Endothelial cell of umbilical vein (primary cell): ENCODE results near the gene RPS14. TPM values are rescaled to one million over a fixed set of nuclear protein-coding genes. Genes with fewer than 3 reads are reported as not detected.
"Not testable (repeated sequence)": the region's sequence is repeated elsewhere in the genome, so short reads cannot be mapped to it uniquely, and the experiment has no call there.

ENCODE experiments used
- BruUV-seq: library from RNA; stranded (reverse); fragments of 400-500 nt; replicated peaks from 2 replicates; lab custom pipeline; 2021; lab: Mats Ljungman, UMichigan
- CTCF ChIA-PET: fragments of 300-600, 350-600 bp; sonication (Branson Sonifier 250); formaldehyde crosslinking; loops from one replicate; lab custom pipeline; 2021; ENCODE audit warnings: antibody characterized with exemption, inconsistent platforms; lab: Charles Lee
- POLR2A ChIA-PET: fragments of 300-600, 350-600 bp; sonication (Branson Sonifier 250); formaldehyde crosslinking; loops from one replicate; lab custom pipeline; 2021; ENCODE audit warnings: antibody characterized with exemption, inconsistent platforms; lab: Charles Lee
- DNase-seq: peaks from one replicate; pipeline ENCODE4 v3.0.0-alpha.2; 2011; ENCODE audit warnings: low read depth, low spot score
- FAIRE-seq: peaks from 2 replicates; lab custom pipeline; 2011; peaks lifted over from hg19 to GRCh38; lab: Jason Lieb, UNC
- H2AFZ ChIP-seq: 2 replicates; pipeline ENCODE4 v1.6.0; 2012; ENCODE audit warnings: low read depth, low read length, control low read depth, inconsistent platforms
- H3K27ac ChIP-seq: 2 replicates; pipeline ENCODE4 v1.5.1; 2011; ENCODE audit warnings: low read depth, mild to moderate bottlenecking, control low read depth, low read length, moderate library complexity; ENCODE audit not compliant: insufficient read depth
- H3K27me3 ChIP-seq, 2 experiments: 2 replicates each; pipeline versions ENCODE4 v1.6.0 to v1.6.1; 2011; ENCODE audit warnings: low read length in 2 of 2, mixed read lengths in 1 of 2; ENCODE audit not compliant: control insufficient read depth in 2 of 2, insufficient read depth in 2 of 2
- H3K36me3 ChIP-seq, 2 experiments: 2 replicates in 1 of 2; 3 replicates in 1 of 2; pipeline ENCODE4 v1.5.1; 2011; ENCODE audit warnings: low read length in 2 of 2, mild to moderate bottlenecking in 1 of 2, moderate library complexity in 1 of 2; ENCODE audit not compliant: control insufficient read depth in 2 of 2, insufficient read depth in 2 of 2; ENCODE audit errors: extremely low read depth in 1 of 2
- H3K4me1 ChIP-seq: 3 replicates; pipeline ENCODE4 v1.5.1; 2011; ENCODE audit warnings: mild to moderate bottlenecking, low read length; ENCODE audit not compliant: control insufficient read depth, insufficient read depth; ENCODE audit errors: extremely low read depth
- H3K4me2 ChIP-seq: 2 replicates; pipeline ENCODE4 v1.6.1; 2011; ENCODE audit warnings: low read length, control low read depth, mixed read lengths; ENCODE audit not compliant: insufficient read depth
- H3K4me3 ChIP-seq, 3 experiments: fragments of 200-600 bp in 1 of 3; sonication (generic), shearing (Covaris generic) in 1 of 3; replicated peaks in 1 of 3; 2 replicates each; pipeline ENCODE4 v1.5.1; 2011 to 2016; ENCODE audit warnings: control low read depth in 3 of 3, low read length in 3 of 3, mild to moderate bottlenecking in 2 of 3, inconsistent platforms in 1 of 3, low read depth in 1 of 3, moderate library complexity in 1 of 3; ENCODE audit not compliant: insufficient read depth in 1 of 3
- H3K79me2 ChIP-seq: 2 replicates; pipeline ENCODE4 v1.6.0; 2012; ENCODE audit warnings: low read length, inconsistent platforms; ENCODE audit not compliant: control insufficient read depth, insufficient read depth
- H3K9ac ChIP-seq: replicated peaks from 2 replicates; pipeline ENCODE3; 2011; ENCODE audit warnings: low read length, control low read depth; ENCODE audit not compliant: insufficient read depth; ENCODE audit errors: extremely low read depth
- H3K9me1 ChIP-seq: replicated peaks from 3 replicates; pipeline ENCODE4 v1.6.0; 2011; ENCODE audit warnings: mild to moderate bottlenecking, low read length; ENCODE audit not compliant: control insufficient read depth, insufficient read depth; ENCODE audit errors: extremely low read depth
- H3K9me3 ChIP-seq: replicated peaks from 2 replicates; pipeline ENCODE4 v1.5.1; 2012; ENCODE audit warnings: low read length, inconsistent platforms; ENCODE audit not compliant: control insufficient read depth, insufficient read depth
- H4K20me1 ChIP-seq: replicated peaks from 2 replicates; pipeline ENCODE3; 2011; ENCODE audit warnings: mild to moderate bottlenecking, low read length; ENCODE audit not compliant: control insufficient read depth, insufficient read depth; ENCODE audit errors: extremely low read depth
- EZH2 ChIP-seq: IDR thresholded peaks from 2 replicates; pipeline ENCODE4 v1.6.1; 2012; ENCODE audit warnings: borderline replicate concordance, low read depth, mild to moderate bottlenecking, moderate library complexity, low read length, inconsistent platforms; ENCODE audit not compliant: severe bottlenecking
- FOS ChIP-seq: IDR thresholded peaks from 2 replicates; pipeline ENCODE4 v1.6.1; 2011; ENCODE audit warnings: mild to moderate bottlenecking, low read length, moderate library complexity, borderline replicate concordance; ENCODE audit not compliant: insufficient read depth
- GATA2 ChIP-seq: IDR thresholded peaks from 2 replicates; pipeline ENCODE4 v1.7.0; 2011; ENCODE audit warnings: low read depth, mild to moderate bottlenecking, moderate library complexity, mixed read lengths, low read length; ENCODE audit not compliant: insufficient read length, insufficient read depth
- JUN ChIP-seq: IDR thresholded peaks from 2 replicates; pipeline ENCODE4 v1.6.1; 2011; ENCODE audit warnings: borderline replicate concordance, low read depth; ENCODE audit not compliant: insufficient read length, insufficient read depth
- MAX ChIP-seq: IDR thresholded peaks from 2 replicates; pipeline ENCODE4 v1.6.1; 2011; ENCODE audit not compliant: insufficient read depth, insufficient read length
- MYC ChIP-seq: IDR thresholded peaks from one replicate; pipeline ENCODE4 v1.6.1; 2011; ENCODE audit warnings: mild to moderate bottlenecking, low read depth, low read length
- POLR2A ChIP-seq: IDR thresholded peaks from 2 replicates; pipeline ENCODE4 v1.6.1; 2012; ENCODE audit warnings: low read depth, mild to moderate bottlenecking, control low read depth, low read length
- POLR2AphosphoS5 ChIP-seq: IDR thresholded peaks from 2 replicates; pipeline ENCODE4 v1.6.1; 2012; ENCODE audit warnings: low read depth, mild to moderate bottlenecking, control low read depth, low read length, moderate library complexity; ENCODE audit not compliant: insufficient read depth
- dilution Hi-C: fragments of 300-500 bp; cut with MboI; formaldehyde crosslinking; loops from one replicate; pipeline ENCODE4 v1.15.0; 2019; ENCODE audit warnings: low sequenced_read_pairs; ENCODE audit not compliant: extremely low pct_ligation_motif_present
- intact Hi-C: fragments of 100-400 bp; cut with micrococcal nuclease; formaldehyde crosslinking; loops from one replicate; pipeline ENCODE4 v1.10.0; 2022
- polyA plus RNA-seq, 4 experiments: library from polyadenylated mRNA; depleted of rRNA in 3 of 4; stranded (reverse) in 3 of 4; unstranded in 1 of 4; fragments of >200 nt; gene quantifications; 2 replicates each; pipeline versions ENCODE4 v1.2.1 to v1.2.3, GENCODE V29; 2011 to 2012; ENCODE audit warnings: missing spikeins in 1 of 4
- total RNA-seq: library from RNA; stranded (reverse); gene quantifications from 2 replicates; pipeline ENCODE4 v1.2.3, GENCODE V29; 2021
- TF ChIP-seq, protein P1 (sequence below), 2 donors: IDR thresholded peaks; 1 replicate in 1 of 2; 2 replicates in 1 of 2; pipeline ENCODE4 v1.5.1; 2011; ENCODE audit warnings: low read length in 2 of 2, mild to moderate bottlenecking in 2 of 2, moderate library complexity in 2 of 2, control low read depth in 1 of 2, inconsistent platforms in 1 of 2, low read depth in 1 of 2; ENCODE audit not compliant: insufficient read depth in 1 of 2; ENCODE audit errors: extremely low read depth in 1 of 2

The RPS14 gene
- total and polyA plus RNA-seq, 2 donors (not counting 3 experiments of a cell fraction or from before 2014, with no cell fraction given): 1,852 to 5,521 TPM

DNA sequence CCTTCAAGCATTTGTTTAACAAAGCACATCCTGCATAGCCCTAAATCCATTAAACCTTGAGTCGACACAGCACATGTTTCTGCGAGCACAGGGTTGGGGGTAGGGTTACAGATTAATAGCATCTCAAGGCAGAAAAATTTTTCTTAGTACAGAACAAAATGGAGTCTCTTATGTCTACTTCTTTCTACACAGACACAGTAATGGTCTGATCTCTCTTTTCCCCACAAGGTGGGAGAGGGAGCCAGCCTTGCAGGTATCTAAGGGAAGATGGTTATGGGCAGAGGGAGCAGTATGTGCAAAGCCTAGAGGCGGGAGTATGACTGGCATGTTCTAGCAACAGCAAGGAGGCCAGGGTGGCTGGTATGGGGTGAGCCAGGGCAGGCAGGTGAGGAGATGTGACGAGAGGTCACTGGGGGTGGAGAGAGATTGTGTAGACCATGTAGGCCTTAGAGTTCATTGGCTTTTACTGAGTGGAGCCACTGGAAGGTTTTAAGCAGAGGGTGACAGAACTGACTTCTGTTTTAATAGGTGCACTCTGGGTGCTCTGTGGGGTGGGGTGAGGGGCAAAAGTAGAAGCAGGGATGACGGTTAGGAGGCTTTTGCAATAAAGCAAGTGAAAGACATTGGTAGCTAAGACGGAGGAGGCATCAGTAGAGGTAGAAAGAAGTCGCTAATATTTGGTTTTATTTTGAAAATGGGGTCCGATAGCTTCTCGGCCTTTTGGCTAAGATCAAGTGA lies 5.1 kb upstream of the RPS14 start:
- no peaks in the 10 kb centered on the region for H3K9me1 ChIP-seq
- dilution Hi-C loops: no loop called here
- no TSS peak for BruUV-seq
- no peak overlapping the region for H2AFZ ChIP-seq
- FAIRE-seq (no peak), DNase-seq (no peak)
- H3K4me3 ChIP-seq: no peak overlapping the region
- H3K79me2 ChIP-seq: no peaks in the 10 kb centered on the region
- POLR2A ChIA-PET: no interaction called here
- H4K20me1 ChIP-seq: no peaks in the 10 kb centered on the region
- no peaks in the 10 kb centered on the region for H3K27me3 ChIP-seq
- no peaks in the 10 kb centered on the region for H3K9me3 ChIP-seq
- CTCF ChIA-PET: interaction anchor here (1.0 to 1.1 kb wide), 2 partner anchors 18 to 90 kb away, joined by 3 read pairs; no protein-coding TSS in a partner anchor
- no peak overlapping the region for H3K4me2 ChIP-seq
- peaks cover 4% of the 10 kb centered on the region for H3K4me1 ChIP-seq
- no peak overlapping the region for H3K9ac ChIP-seq
- H3K27ac ChIP-seq: no peak overlapping the region
- TF ChIP-seq POLR2AphosphoS5 (no peak), GATA2 (no peak), MYC (no peak), FOS (no peak), POLR2A (no peak), EZH2 (no peak), MAX (no peak), JUN (no peak)
- TF ChIP-seq, protein P1, sequence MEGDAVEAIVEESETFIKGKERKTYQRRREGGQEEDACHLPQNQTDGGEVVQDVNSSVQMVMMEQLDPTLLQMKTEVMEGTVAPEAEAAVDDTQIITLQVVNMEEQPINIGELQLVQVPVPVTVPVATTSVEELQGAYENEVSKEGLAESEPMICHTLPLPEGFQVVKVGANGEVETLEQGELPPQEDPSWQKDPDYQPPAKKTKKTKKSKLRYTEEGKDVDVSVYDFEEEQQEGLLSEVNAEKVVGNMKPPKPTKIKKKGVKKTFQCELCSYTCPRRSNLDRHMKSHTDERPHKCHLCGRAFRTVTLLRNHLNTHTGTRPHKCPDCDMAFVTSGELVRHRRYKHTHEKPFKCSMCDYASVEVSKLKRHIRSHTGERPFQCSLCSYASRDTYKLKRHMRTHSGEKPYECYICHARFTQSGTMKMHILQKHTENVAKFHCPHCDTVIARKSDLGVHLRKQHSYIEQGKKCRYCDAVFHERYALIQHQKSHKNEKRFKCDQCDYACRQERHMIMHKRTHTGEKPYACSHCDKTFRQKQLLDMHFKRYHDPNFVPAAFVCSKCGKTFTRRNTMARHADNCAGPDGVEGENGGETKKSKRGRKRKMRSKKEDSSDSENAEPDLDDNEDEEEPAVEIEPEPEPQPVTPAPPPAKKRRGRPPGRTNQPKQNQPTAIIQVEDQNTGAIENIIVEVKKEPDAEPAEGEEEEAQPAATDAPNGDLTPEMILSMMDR (IDR thresholded peaks at IDR 0.05; ENCODE audit: extremely low read depth in 1 of 2, insufficient read depth in 1 of 2, low read depth in 1 of 2, low read length in 2 of 2): no peak
- intact Hi-C loops: loop anchor here (5.0 kb wide), 2 partner anchors 248 to 393 kb away; partner anchors contain the start of genes IRGM and RBM22
- no peaks in the 10 kb centered on the region for H3K36me3 ChIP-seq

DNA sequence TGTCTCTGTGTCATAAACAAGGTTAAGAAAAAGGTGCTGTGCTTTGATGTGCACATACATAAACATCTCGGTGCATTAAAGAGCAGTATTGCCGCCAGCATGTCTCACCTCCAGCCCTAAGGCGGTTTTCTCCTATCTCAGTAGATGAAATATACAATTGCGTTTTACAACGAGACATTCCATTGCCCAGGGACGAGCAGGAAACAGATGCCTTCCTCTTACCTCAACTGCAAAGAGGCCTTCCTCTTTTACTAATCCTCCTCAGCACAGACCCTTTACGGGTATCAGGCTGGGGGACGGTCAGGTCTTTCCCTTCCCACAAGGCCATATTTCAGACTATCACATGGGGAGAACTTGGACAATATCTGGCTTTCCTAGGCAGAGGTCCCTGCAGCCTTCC lies 4.5 kb upstream of the RPS14 start:
- H3K79me2 ChIP-seq, POLR2A ChIA-PET, FAIRE-seq, H3K9me3 ChIP-seq, H2AFZ ChIP-seq, H3K27me3 ChIP-seq, H3K4me1 ChIP-seq, H3K9ac ChIP-seq, dilution Hi-C loops, intact Hi-C loops, DNase-seq, H3K4me3 ChIP-seq, H3K36me3 ChIP-seq, CTCF ChIA-PET, H3K9me1 ChIP-seq, H4K20me1 ChIP-seq, H3K27ac ChIP-seq, BruUV-seq, H3K4me2 ChIP-seq: not testable (repeated sequence)
